22Rv1 (cell line): ENCODE data around the gene CRYBB1.

ENCODE experiments used
- ZFX ChIP-seq: fragments of 450-650 bp; IDR thresholded peaks from 2 replicates; pipeline ENCODE4 v1.6.1; 2017; ENCODE audit warnings: antibody characterized with exemption, borderline replicate concordance
- TF ChIP-seq, protein P1 (sequence below): fragments of 450-650 bp; IDR thresholded peaks from 2 replicates; pipeline ENCODE4 v1.5.1; 2017; ENCODE audit warnings: mild to moderate bottlenecking

DNA sequence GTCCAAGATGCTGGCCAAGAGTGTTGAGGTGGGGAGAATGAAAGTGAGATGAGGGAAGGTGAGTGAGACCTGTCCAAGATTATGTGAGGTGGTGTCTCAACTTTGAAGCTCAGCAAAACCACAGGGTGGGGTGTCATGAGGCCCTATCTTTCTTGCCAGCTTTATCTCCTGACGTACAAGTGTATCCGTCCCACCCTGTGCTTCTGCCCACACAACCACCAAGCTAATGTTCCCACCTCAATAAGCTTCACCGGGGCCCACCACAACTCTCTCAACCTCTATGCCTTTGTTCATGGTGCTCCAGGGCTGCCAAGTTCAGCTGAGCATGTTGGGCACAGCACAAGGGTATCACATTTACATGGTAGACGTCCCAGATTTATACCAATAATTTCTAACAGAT is 20.8 kb downstream of the CRYBB1 start:
- TF ChIP-seq, protein P1, sequence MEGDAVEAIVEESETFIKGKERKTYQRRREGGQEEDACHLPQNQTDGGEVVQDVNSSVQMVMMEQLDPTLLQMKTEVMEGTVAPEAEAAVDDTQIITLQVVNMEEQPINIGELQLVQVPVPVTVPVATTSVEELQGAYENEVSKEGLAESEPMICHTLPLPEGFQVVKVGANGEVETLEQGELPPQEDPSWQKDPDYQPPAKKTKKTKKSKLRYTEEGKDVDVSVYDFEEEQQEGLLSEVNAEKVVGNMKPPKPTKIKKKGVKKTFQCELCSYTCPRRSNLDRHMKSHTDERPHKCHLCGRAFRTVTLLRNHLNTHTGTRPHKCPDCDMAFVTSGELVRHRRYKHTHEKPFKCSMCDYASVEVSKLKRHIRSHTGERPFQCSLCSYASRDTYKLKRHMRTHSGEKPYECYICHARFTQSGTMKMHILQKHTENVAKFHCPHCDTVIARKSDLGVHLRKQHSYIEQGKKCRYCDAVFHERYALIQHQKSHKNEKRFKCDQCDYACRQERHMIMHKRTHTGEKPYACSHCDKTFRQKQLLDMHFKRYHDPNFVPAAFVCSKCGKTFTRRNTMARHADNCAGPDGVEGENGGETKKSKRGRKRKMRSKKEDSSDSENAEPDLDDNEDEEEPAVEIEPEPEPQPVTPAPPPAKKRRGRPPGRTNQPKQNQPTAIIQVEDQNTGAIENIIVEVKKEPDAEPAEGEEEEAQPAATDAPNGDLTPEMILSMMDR, result no peak
- TF ChIP-seq ZFX, result no peak
